ENCODE results near the gene GNG10.

DNA sequence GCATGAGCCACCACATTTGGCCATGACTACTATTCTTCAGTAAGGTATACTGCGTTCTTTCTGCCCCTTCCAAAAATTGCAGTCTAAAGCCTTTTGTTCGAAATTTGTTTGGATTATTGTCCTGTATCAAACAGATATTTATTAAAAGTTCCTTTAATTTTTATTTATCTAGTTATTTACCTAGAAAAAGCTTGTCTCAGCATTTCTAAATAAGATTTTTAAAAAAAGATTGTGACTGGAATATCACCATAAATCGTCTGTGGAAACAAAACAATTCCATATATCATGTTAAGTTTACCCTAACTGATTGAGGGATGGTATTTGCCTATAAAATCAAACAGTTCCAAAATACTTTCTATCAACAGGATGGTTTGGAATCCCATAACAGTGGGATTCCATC lies 14.7 kb downstream of the GNG10 start:
- TF ChIP-seq, protein P1, sequence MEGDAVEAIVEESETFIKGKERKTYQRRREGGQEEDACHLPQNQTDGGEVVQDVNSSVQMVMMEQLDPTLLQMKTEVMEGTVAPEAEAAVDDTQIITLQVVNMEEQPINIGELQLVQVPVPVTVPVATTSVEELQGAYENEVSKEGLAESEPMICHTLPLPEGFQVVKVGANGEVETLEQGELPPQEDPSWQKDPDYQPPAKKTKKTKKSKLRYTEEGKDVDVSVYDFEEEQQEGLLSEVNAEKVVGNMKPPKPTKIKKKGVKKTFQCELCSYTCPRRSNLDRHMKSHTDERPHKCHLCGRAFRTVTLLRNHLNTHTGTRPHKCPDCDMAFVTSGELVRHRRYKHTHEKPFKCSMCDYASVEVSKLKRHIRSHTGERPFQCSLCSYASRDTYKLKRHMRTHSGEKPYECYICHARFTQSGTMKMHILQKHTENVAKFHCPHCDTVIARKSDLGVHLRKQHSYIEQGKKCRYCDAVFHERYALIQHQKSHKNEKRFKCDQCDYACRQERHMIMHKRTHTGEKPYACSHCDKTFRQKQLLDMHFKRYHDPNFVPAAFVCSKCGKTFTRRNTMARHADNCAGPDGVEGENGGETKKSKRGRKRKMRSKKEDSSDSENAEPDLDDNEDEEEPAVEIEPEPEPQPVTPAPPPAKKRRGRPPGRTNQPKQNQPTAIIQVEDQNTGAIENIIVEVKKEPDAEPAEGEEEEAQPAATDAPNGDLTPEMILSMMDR (IDR thresholded peaks at IDR 0.05) = no peak
- no peak for TF ChIP-seq ZFX (IDR thresholded peaks at IDR 0.05; ENCODE audit: borderline replicate concordance)

Data from 22Rv1 (cell line).